Ovary (tissue), 9 donors: Measurements from ENCODE around the gene TOR1A. TPM values are rescaled to one million over a fixed set of nuclear protein-coding genes. Genes with fewer than 3 reads are reported as not detected.

Experiments
- DNase-seq, 5 donors: peaks; one replicate each; pipeline ENCODE4 v3.0.0-alpha.2; 2019 to 2020
- H3K27ac ChIP-seq, 2 donors: fragments of 200-600 bp; one replicate each; pipeline versions ENCODE4 v1.5.1 to v1.8.0; 2019 to 2022
- H3K27me3 ChIP-seq: fragments of 200-600 bp; one replicate; pipeline ENCODE4 v1.8.0; 2022
- H3K36me3 ChIP-seq: fragments of 200-600 bp; sonication (generic); one replicate; pipeline ENCODE4 v1.5.1; 2019
- H3K4me1 ChIP-seq: one replicate; pipeline ENCODE4 v1.8.1; 2013; ENCODE audit warnings: mild to moderate bottlenecking, moderate library complexity; ENCODE audit not compliant: insufficient read depth
- H3K4me3 ChIP-seq: fragments of 200-600 bp; sonication (generic); one replicate; pipeline ENCODE4 v1.5.1; 2017
- H3K9me3 ChIP-seq, 2 donors: fragments of 200-600 bp in 1 of 2; sonication (generic) in 1 of 2; one replicate each; pipeline versions ENCODE4 v1.5.1 to v1.8.1; 2013 to 2019; ENCODE audit warnings: mild to moderate bottlenecking in 1 of 2, moderate library complexity in 1 of 2
- CTCF ChIP-seq, 3 donors: fragments of 450-650 bp in 2 of 3; fragments of 200-600 bp in 1 of 3; IDR thresholded peaks; one replicate each; pipeline versions ENCODE4 v1.5.1 to v1.8.0; 2016 to 2022; ENCODE audit warnings: antibody characterized with exemption in 3 of 3, mild to moderate bottlenecking in 1 of 3
- EP300 ChIP-seq: sonication (generic); formaldehyde crosslinking; IDR thresholded peaks from one replicate; pipeline ENCODE4 v1.6.1; 2017; ENCODE audit warnings: antibody characterized with exemption
- POLR2A ChIP-seq: fragments of 450-650 bp; IDR thresholded peaks from one replicate; pipeline ENCODE4 v1.6.1; 2017; ENCODE audit warnings: antibody characterized with exemption, mild to moderate bottlenecking, moderate library complexity
- WGBS, 3 donors: extraction: QIAGEN DNeasy Blood & Tissue Kit in 1 of 3; methylation state at CpG; one replicate each; pipeline versions ENCODE4 v1.1.5 to v1.1.7; 2013 to 2017; 5-methylcytosine and 5-hydroxymethylcytosine counted together
- intact Hi-C, 4 donors: fragments of 100-400 bp; cut with DNase I; formaldehyde crosslinking; loops; one replicate each; pipeline versions ENCODE4 v1.11.0 to v1.15.1; 2022 to 2023
- polyA plus RNA-seq, 2 donors: library from polyadenylated mRNA; stranded (reverse); fragments of 200-250 nt in 1 of 2; fragments of 350-450 nt in 1 of 2; fragmentation: Illumina TruSeq in 1 of 2; extraction: RNeasy Lipid Tissue Mini Kit (QIAGEN cat#74804) in 1 of 2; gene quantifications; one replicate each; pipeline ENCODE4 v1.2.3, GENCODE V29; 2013 to 2014
- total RNA-seq, 7 donors: library from RNA; depleted of rRNA in 2 of 7; stranded (reverse); fragments of >200 nt in 2 of 7; fragmentation: NEBNext Ultra II Directional in 3 of 7; extraction: Animal tissue kit (Norgen Biotek cat#: 25700) in 3 of 7; gene quantifications; one replicate each; pipeline versions ENCODE4 v1.1.0 to v1.2.4, GENCODE V29; 2016 to 2023
- donor health status: DM: no; HTN: no; CAD: no; lungs with moderate emphysema.
- donor health status: DM: no; HTN: no; CAD: no.
- donor health status: Bipolar disorder and iron deficiency.
- donor health status: DM: yes; HTN: yes; CAD: no.
- donor health status: DM: no; HTN: no; CAD: no.
- donor health status: DM: yes; HTN: yes; CAD: no.

Gene TOR1A
- total and polyA plus RNA-seq, 9 donors = 23.5 to 45.6 (median 27.1) TPM

GRCh38 chr9:129832982-129833381 is 9.0 kb upstream of the TOR1A start:
- no peaks in the 10 kb centered on the region for H3K36me3 ChIP-seq
- DNase-seq = no peak
- no peaks in the 10 kb centered on the region for H3K9me3 ChIP-seq
- peaks cover 9% of the 10 kb centered on the region for H3K4me1 ChIP-seq
- H3K4me3 ChIP-seq = no peak overlapping the region
- intact Hi-C loops = no loop called here
- TF ChIP-seq POLR2A (no peak), CTCF (IDR thresholded peaks at IDR 0.05) (no peak)
- no peak overlapping the region for H3K27ac ChIP-seq
- 85 to 100% (median 94%) methylated on average over 1 of the region's 1 CpG for WGBS, 3 donors
- H3K27me3 ChIP-seq = no peaks in the 10 kb centered on the region

GRCh38 chr9:129828969-129829368 is 5.0 kb upstream of the TOR1A start:
- Histone ChIP-seq H3K36me3 (no peaks in the 10 kb centered on the region), H3K27me3 (no peaks in the 10 kb centered on the region), H3K4me1 (no peaks in the 10 kb centered on the region), H3K27ac (no peak overlapping the region), H3K9me3 (no peaks in the 10 kb centered on the region), H3K4me3 (no peak overlapping the region)
- TF ChIP-seq POLR2A = no peak
- TF ChIP-seq CTCF (IDR thresholded peaks at IDR 0.05) = no peak
- no peak for TF ChIP-seq EP300
- no peak for DNase-seq
- intact Hi-C loops = no loop called here
- WGBS, 3 donors = 89 to 92% (median 90%) methylated on average over 10 of the region's 10 CpGs

- H3K27me3 ChIP-seq = no peaks in the 10 kb centered on the region
- intact Hi-C loops = no loop called here
- WGBS, 3 donors = 88 to 89% (median 88%) methylated on average over 9 of the region's 9 CpGs
- H3K4me1 ChIP-seq = peaks cover 2% of the 10 kb centered on the region
- H3K27ac ChIP-seq = no peak overlapping the region
- no peaks in the 10 kb centered on the region for H3K36me3 ChIP-seq
- no peak overlapping the region for H3K4me3 ChIP-seq
- no peak for DNase-seq
- no peaks in the 10 kb centered on the region for H3K9me3 ChIP-seq
- TF ChIP-seq EP300 (no peak), POLR2A (no peak), CTCF (IDR thresholded peaks at IDR 0.05) (no peak)
These were observed 4.1 kb upstream of the TOR1A start for GRCh38 chr9:129828051-129828450.

GRCh38 chr9:129826759-129827158 is 2.8 kb upstream of the TOR1A start:
- 86 to 93% (median 91%) methylated on average over 1 of the region's 1 CpG for WGBS, 3 donors
- no peak overlapping the region for H3K4me3 ChIP-seq
- TF ChIP-seq POLR2A = no peak
- no peak for TF ChIP-seq CTCF (IDR thresholded peaks at IDR 0.05)
- TF ChIP-seq EP300 = no peak
- H3K9me3 ChIP-seq = no peaks in the 10 kb centered on the region
- peaks cover 4% of the 10 kb centered on the region for H3K4me1 ChIP-seq
- no peaks in the 10 kb centered on the region for H3K27me3 ChIP-seq
- H3K27ac ChIP-seq = no peak overlapping the region
- H3K36me3 ChIP-seq = no peaks in the 10 kb centered on the region
- no peak for DNase-seq
- intact Hi-C loops = no loop called here

- no peaks in the 10 kb centered on the region for H3K36me3 ChIP-seq
- H3K9me3 ChIP-seq = no peaks in the 10 kb centered on the region
- no peaks in the 10 kb centered on the region for H3K27me3 ChIP-seq
- peaks cover 4% of the 10 kb centered on the region for H3K4me1 ChIP-seq
- no peak overlapping the region for H3K27ac ChIP-seq
- no peak overlapping the region for H3K4me3 ChIP-seq
- WGBS, 3 donors = 60 to 72% (median 67%) methylated on average over 6 of the region's 6 CpGs
- intact Hi-C loops = no loop called here
- no peak for DNase-seq
- TF ChIP-seq EP300 (no peak), POLR2A (no peak), CTCF (IDR thresholded peaks at IDR 0.05) (no peak)
These were observed 2.4 kb upstream of the TOR1A start for GRCh38 chr9:129826344-129826743.
